ENCODE data around the gene CDH4. TPM values are rescaled to one million over a fixed set of nuclear protein-coding genes. Genes with fewer than 3 reads are reported as not detected.

The CDH4 gene
- total RNA-seq, 1 experiment from 2014 or later: not detected

DNA sequence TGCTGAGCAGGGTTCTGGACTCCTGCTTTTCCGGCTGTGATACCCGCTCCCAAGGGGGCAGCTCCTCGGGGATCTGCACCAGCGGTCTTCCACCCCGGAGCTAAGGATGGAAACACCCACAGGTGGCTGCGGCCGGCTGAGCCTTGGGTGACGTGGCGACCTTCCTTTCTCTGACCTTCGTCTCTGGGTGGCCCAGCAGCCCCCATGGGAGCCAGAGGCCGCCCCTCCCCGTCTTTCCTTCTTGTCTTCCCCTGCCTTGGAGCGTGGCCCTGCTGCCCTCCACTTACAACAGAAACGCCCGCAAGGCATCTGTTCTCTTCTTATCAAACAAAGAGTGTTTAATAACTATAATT lies 407.9 kb downstream of the CDH4 start:
- TF ChIP-seq, protein P1, sequence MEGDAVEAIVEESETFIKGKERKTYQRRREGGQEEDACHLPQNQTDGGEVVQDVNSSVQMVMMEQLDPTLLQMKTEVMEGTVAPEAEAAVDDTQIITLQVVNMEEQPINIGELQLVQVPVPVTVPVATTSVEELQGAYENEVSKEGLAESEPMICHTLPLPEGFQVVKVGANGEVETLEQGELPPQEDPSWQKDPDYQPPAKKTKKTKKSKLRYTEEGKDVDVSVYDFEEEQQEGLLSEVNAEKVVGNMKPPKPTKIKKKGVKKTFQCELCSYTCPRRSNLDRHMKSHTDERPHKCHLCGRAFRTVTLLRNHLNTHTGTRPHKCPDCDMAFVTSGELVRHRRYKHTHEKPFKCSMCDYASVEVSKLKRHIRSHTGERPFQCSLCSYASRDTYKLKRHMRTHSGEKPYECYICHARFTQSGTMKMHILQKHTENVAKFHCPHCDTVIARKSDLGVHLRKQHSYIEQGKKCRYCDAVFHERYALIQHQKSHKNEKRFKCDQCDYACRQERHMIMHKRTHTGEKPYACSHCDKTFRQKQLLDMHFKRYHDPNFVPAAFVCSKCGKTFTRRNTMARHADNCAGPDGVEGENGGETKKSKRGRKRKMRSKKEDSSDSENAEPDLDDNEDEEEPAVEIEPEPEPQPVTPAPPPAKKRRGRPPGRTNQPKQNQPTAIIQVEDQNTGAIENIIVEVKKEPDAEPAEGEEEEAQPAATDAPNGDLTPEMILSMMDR (IDR thresholded peaks at IDR 0.05; ENCODE audit: insufficient read depth in 1 of 2, low read depth in 1 of 2, low read length in 1 of 2, severe bottlenecking in 1 of 2, unreplicated experiment in 1 of 2): no peak
- POLR2A ChIA-PET: no interaction called here
- H3K36me3 Mint-ChIP-seq (ENCODE audit: insufficient read depth, unreplicated experiment): no peaks in the 10 kb centered on the region
- no peaks in the 10 kb centered on the region for H3K4me1 Mint-ChIP-seq (ENCODE audit: low read depth, unreplicated experiment)
- no TSS peak for BruUV-seq (replicated peaks)
- no peaks in the 10 kb centered on the region for H3K9me3 ChIP-seq
- H3K4me3 ChIP-seq (ENCODE audit: low read depth, low read length): no peak overlapping the region
- intact Hi-C loops (cut with micrococcal nuclease; ENCODE audit: unreplicated experiment): no loop called here
- no peak for DNase-seq
- H3K4me1 ChIP-seq: no peaks in the 10 kb centered on the region
- H3K27me3 Mint-ChIP-seq (ENCODE audit: insufficient read depth, unreplicated experiment): peaks cover 49% of the 10 kb centered on the region
- H3K27me3 ChIP-seq (replicated peaks; ENCODE audit: control insufficient read depth, insufficient read depth, low read length): no peaks in the 10 kb centered on the region
- H3K4me3 Mint-ChIP-seq (ENCODE audit: unreplicated experiment): no peak overlapping the region
- H3K9me3 Mint-ChIP-seq (ENCODE audit: unreplicated experiment): no peaks in the 10 kb centered on the region
- no peaks in the 10 kb centered on the region for H3K36me3 ChIP-seq (ENCODE audit: control insufficient read depth, insufficient read depth, low read length)
- H3K27ac Mint-ChIP-seq (ENCODE audit: unreplicated experiment): no peak overlapping the region
- CTCF ChIA-PET: interaction anchor here (0.7 kb wide), 1 partner anchor 396 kb away, joined by 6 read pairs; no protein-coding TSS in a partner anchor

DNA sequence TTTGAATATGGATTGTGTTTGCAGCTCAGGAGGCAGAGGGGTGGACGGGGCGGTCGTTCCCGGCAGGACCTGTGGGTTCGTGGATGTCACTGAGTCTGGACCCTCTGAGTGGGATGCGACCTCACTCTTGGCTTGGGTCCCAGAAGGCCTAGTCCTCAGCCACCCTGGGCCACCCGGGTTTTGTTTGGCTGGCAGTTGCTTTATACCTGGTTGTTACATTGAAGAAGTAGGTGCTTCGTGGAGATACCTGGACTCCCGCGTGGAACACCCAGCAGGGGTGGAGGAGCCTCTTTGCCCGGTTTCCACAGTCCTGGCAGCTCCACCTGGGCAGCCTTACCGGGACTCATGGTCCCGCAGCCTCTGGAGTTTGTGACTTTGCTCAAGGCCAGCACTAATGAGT lies 408.5 kb downstream of the CDH4 start:
- intact Hi-C loops (cut with micrococcal nuclease; ENCODE audit: unreplicated experiment): no loop called here
- Histone ChIP-seq H3K4me1 (no peaks in the 10 kb centered on the region), H3K4me3 (ENCODE audit: low read depth, low read length) (no peak overlapping the region), H3K9me3 (no peaks in the 10 kb centered on the region), H3K36me3 (ENCODE audit: control insufficient read depth, insufficient read depth, low read length) (no peaks in the 10 kb centered on the region), H3K27me3 (replicated peaks; ENCODE audit: control insufficient read depth, insufficient read depth, low read length) (peaks cover 3% of the 10 kb centered on the region)
- Mint-ChIP-seq H3K9me3 (ENCODE audit: unreplicated experiment) (no peaks in the 10 kb centered on the region), H3K36me3 (ENCODE audit: insufficient read depth, unreplicated experiment) (no peaks in the 10 kb centered on the region), H3K27ac (ENCODE audit: unreplicated experiment) (no peak overlapping the region), H3K4me3 (ENCODE audit: unreplicated experiment) (no peak overlapping the region), H3K4me1 (ENCODE audit: low read depth, unreplicated experiment) (no peaks in the 10 kb centered on the region), H3K27me3 (ENCODE audit: insufficient read depth, unreplicated experiment) (peaks cover 49% of the 10 kb centered on the region)
- POLR2A ChIA-PET: no interaction called here
- no peak for DNase-seq
- no TSS peak for BruUV-seq (replicated peaks)
- TF ChIP-seq, protein P1 (IDR thresholded peaks at IDR 0.05; ENCODE audit: insufficient read depth in 1 of 2, low read depth in 1 of 2, low read length in 1 of 2, severe bottlenecking in 1 of 2, unreplicated experiment in 1 of 2): no peak
- CTCF ChIA-PET: no interaction called here

DNA sequence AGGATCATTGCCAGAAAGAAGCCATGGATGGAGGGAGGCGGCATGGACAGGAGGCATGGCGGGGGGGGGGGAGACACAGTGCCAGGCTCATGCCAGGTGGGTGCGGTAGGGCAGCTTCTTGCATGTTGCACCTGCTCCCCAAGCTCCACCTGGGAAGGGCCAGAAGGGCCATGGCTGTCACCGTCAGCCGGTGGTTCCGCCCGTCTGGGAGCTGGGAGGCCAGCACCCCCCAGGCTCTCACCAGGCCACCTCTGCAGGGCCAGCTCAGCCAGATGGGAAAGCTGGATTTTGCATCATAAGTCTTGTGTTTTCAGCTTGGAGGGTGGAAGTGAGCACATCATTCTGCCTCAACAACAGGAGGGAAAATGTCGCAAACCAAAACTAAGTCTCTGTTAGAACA lies 409.0 kb downstream of the CDH4 start:
- no peak for DNase-seq
- H3K4me3 ChIP-seq (ENCODE audit: low read depth, low read length): no peak overlapping the region
- TF ChIP-seq, protein P1 (IDR thresholded peaks at IDR 0.05; ENCODE audit: insufficient read depth in 1 of 2, low read depth in 1 of 2, low read length in 1 of 2, severe bottlenecking in 1 of 2, unreplicated experiment in 1 of 2): no peak
- POLR2A ChIA-PET: interaction anchor here (0.6 kb wide), 1 partner anchor 950 kb away, joined by 7 read pairs; no protein-coding TSS in a partner anchor
- CTCF ChIA-PET: no interaction called here
- H3K36me3 Mint-ChIP-seq (ENCODE audit: insufficient read depth, unreplicated experiment): no peaks in the 10 kb centered on the region
- no peaks in the 10 kb centered on the region for H3K9me3 ChIP-seq
- no TSS peak for BruUV-seq (replicated peaks)
- H3K27me3 Mint-ChIP-seq (ENCODE audit: insufficient read depth, unreplicated experiment): peaks cover 44% of the 10 kb centered on the region
- H3K36me3 ChIP-seq (ENCODE audit: control insufficient read depth, insufficient read depth, low read length): no peaks in the 10 kb centered on the region
- no peaks in the 10 kb centered on the region for H3K4me1 ChIP-seq
- no peaks in the 10 kb centered on the region for H3K4me1 Mint-ChIP-seq (ENCODE audit: low read depth, unreplicated experiment)
- no peaks in the 10 kb centered on the region for H3K9me3 Mint-ChIP-seq (ENCODE audit: unreplicated experiment)
- H3K4me3 Mint-ChIP-seq (ENCODE audit: unreplicated experiment): no peak overlapping the region
- H3K27ac Mint-ChIP-seq (ENCODE audit: unreplicated experiment): no peak overlapping the region
- H3K27me3 ChIP-seq (replicated peaks; ENCODE audit: control insufficient read depth, insufficient read depth, low read length): peaks cover 3% of the 10 kb centered on the region
- intact Hi-C loops (cut with micrococcal nuclease; ENCODE audit: unreplicated experiment): no loop called here
